Activated CD4-positive, alpha-beta T cell treated with anti-CD3 and anti-CD28 coated beads, Interleukin-2, amount 10 ng/mL, durations not matched to agents 7 days and 5 days (primary cell): Measurements from ENCODE around the gene GRID1. TPM values are rescaled to one million over a fixed set of nuclear protein-coding genes. Genes with fewer than 3 reads are reported as not detected.
"Not testable (repeated sequence)": the region's sequence is repeated elsewhere in the genome, so short reads cannot be mapped to it uniquely, and the experiment has no call there.

ENCODE experiments used
- CTCF ChIA-PET: fragments of 350-600 bp; sonication (Branson Sonifier 250); formaldehyde crosslinking; loops from one replicate; lab custom pipeline; 2021; ENCODE audit warnings: antibody characterized with exemption; lab: Charles Lee
- POLR2A ChIA-PET: fragments of 350-600 bp; sonication (Branson Sonifier 250); formaldehyde crosslinking; loops from one replicate; lab custom pipeline; 2021; ENCODE audit warnings: antibody characterized with exemption; lab: Charles Lee
- DNase-seq: peaks from one replicate; pipeline ENCODE4 v3.0.0-alpha.2; 2020
- H3K27ac Mint-ChIP-seq: one replicate; pipeline ENCODE4 v1.8.0; 2021; ENCODE audit warnings: mild to moderate bottlenecking, moderate library complexity, mixed read lengths
- H3K27me3 Mint-ChIP-seq: one replicate; pipeline ENCODE4 v1.8.0; 2021; ENCODE audit warnings: mixed read lengths
- H3K36me3 Mint-ChIP-seq: one replicate; pipeline ENCODE4 v1.8.0; 2021; ENCODE audit warnings: low read depth, mixed read lengths
- H3K4me1 Mint-ChIP-seq: one replicate; pipeline ENCODE4 v1.8.0; 2021; ENCODE audit warnings: mixed read lengths
- H3K4me3 Mint-ChIP-seq: one replicate; pipeline ENCODE4 v1.8.0; 2021; ENCODE audit warnings: mild to moderate bottlenecking, moderate library complexity, mixed read lengths
- H3K9me3 Mint-ChIP-seq: one replicate; pipeline ENCODE4 v1.8.0; 2021; ENCODE audit warnings: mixed read lengths
- total RNA-seq, 2 experiments: library from RNA; stranded (reverse); gene quantifications; one replicate each; pipeline ENCODE4 v1.2.3, GENCODE V29; 2021

Gene GRID1
- total RNA-seq, 2 experiments from 2014 or later = not detected

- H3K4me1 Mint-ChIP-seq = no peaks in the 10 kb centered on the region
- no peak for DNase-seq
- no peaks in the 10 kb centered on the region for H3K9me3 Mint-ChIP-seq
- no peaks in the 10 kb centered on the region for H3K36me3 Mint-ChIP-seq
- POLR2A ChIA-PET = no interaction called here
- H3K27ac Mint-ChIP-seq = no peak overlapping the region
- CTCF ChIA-PET = no interaction called here
- peaks cover 5% of the 10 kb centered on the region for H3K27me3 Mint-ChIP-seq
- no peak overlapping the region for H3K4me3 Mint-ChIP-seq
These were observed 504.9 kb downstream of the GRID1 start for GRCh38 chr10:85861513-85862197.

GRCh38 chr10:85859859-85860258 lies 506.7 kb downstream of the GRID1 start:
- CTCF ChIA-PET = no interaction called here
- Mint-ChIP-seq H3K27ac (no peak overlapping the region), H3K27me3 (peaks cover 3% of the 10 kb centered on the region), H3K4me3 (no peak overlapping the region), H3K36me3 (no peaks in the 10 kb centered on the region), H3K4me1 (no peaks in the 10 kb centered on the region), H3K9me3 (no peaks in the 10 kb centered on the region)
- POLR2A ChIA-PET = no interaction called here
- no peak for DNase-seq

DNA sequence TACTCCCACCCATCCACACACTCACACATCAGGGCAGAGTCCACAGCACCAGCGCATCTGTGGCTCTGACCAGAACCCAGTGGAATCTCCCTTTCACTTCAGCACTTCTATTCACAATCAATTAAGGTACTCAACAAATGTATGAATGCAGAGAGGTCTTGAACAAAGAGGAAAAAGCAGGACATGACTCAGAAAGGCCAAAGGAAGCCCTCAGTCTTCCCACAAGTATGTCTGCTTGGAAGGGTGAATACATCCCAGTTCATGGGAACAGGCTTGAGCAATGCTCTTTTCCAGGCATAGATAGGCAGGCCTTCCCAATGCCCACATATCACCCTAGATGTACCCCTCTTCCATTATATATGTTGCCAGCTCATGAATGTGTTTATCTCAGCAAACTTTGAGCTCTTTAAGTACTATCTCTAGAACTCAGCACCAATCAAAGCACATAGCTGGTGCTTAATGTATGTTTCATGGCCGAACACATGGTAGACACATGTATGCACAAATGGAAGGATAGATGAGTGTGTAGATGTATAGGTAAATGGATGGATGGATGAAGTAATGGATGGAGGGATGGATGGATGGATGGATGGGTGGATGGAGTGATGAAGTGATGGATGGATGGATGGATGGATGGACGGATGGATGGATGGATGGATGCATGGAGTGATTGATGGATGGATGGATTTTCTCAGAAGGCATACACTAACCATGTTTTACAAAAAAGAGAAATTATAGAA lies 507.6 kb downstream of the GRID1 start:
- no peaks in the 10 kb centered on the region for H3K9me3 Mint-ChIP-seq
- H3K27me3 Mint-ChIP-seq = peaks cover 2% of the 10 kb centered on the region
- POLR2A ChIA-PET = no interaction called here
- H3K27ac Mint-ChIP-seq = no peak overlapping the region
- CTCF ChIA-PET = no interaction called here
- DNase-seq = no peak
- no peak overlapping the region for H3K4me3 Mint-ChIP-seq
- H3K4me1 Mint-ChIP-seq = no peaks in the 10 kb centered on the region
- H3K36me3 Mint-ChIP-seq = no peaks in the 10 kb centered on the region

- no peaks in the 10 kb centered on the region for H3K4me1 Mint-ChIP-seq
- no peaks in the 10 kb centered on the region for H3K36me3 Mint-ChIP-seq
- no peak overlapping the region for H3K4me3 Mint-ChIP-seq
- DNase-seq = no peak
- no peak overlapping the region for H3K27ac Mint-ChIP-seq
- H3K9me3 Mint-ChIP-seq = no peaks in the 10 kb centered on the region
- POLR2A ChIA-PET = no interaction called here
- no peaks in the 10 kb centered on the region for H3K27me3 Mint-ChIP-seq
- CTCF ChIA-PET = no interaction called here
These were observed 508.8 kb downstream of the GRID1 start for GRCh38 chr10:85857791-85858190.

DNA sequence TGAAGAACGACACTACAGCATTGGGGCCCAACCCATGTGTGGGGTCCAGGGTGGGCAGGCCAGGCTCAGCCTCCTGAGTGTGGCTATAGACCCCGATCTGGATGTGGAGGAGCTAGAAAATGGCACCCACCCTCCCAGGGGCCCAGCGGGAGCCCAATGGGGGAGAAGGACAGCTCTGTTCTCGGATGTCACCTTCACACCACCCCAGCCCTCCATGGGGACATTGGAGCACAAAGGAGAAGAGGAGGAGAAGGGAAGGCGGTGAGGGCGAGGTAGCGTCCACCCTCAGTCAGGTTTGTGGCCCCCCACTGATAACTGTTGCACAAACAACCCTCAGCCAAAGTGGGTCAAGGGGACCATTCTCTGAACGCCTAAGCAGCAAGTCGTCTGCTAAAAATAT lies 509.3 kb downstream of the GRID1 start:
- Mint-ChIP-seq H3K9me3 (no peaks in the 10 kb centered on the region), H3K27ac (no peak overlapping the region), H3K4me3 (no peak overlapping the region), H3K4me1 (no peaks in the 10 kb centered on the region), H3K27me3 (no peaks in the 10 kb centered on the region), H3K36me3 (no peaks in the 10 kb centered on the region)
- DNase-seq = no peak
- CTCF ChIA-PET = no interaction called here
- POLR2A ChIA-PET = no interaction called here

- Mint-ChIP-seq H3K36me3 (no peaks in the 10 kb centered on the region), H3K27ac (no peak overlapping the region)
These were observed 514.7 kb downstream of the GRID1 start for GRCh38 chr10:85851934-85852333.

DNA sequence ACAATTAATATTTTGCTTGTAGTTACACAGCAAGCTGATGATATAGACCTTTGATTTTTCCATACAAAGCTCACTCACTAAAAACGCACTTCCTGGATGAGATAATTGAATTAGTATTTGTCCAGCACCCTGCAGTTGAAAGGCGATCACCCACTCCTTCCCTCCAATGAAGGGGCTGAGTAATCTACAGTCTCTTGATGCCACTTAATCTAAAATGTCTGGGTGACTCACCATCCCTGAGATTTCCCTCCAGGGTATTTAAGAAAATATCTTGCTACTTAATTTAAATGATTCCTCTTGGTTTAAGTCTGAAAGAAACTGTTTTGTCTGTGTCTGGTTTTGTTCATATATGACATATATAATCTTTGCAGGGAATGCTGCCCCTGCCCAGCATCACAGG lies 515.3 kb downstream of the GRID1 start:
- no peak for DNase-seq
- Mint-ChIP-seq H3K4me1 (no peaks in the 10 kb centered on the region), H3K4me3 (no peak overlapping the region), H3K9me3 (no peaks in the 10 kb centered on the region), H3K36me3 (no peaks in the 10 kb centered on the region), H3K27me3 (no peaks in the 10 kb centered on the region), H3K27ac (no peak overlapping the region)
- ChIA-PET CTCF (no interaction called here), POLR2A (no interaction called here)

More at GRCh38 chr10:85851934-85852333, 514.7 kb downstream of the GRID1 start:
- ChIA-PET CTCF (no interaction called here), POLR2A (no interaction called here)
- Mint-ChIP-seq H3K9me3 (no peaks in the 10 kb centered on the region), H3K4me1 (no peaks in the 10 kb centered on the region), H3K4me3 (no peak overlapping the region), H3K27me3 (no peaks in the 10 kb centered on the region)
- DNase-seq = no peak

GRCh38 chr10:85850736-85851135 lies 515.9 kb downstream of the GRID1 start:
- H3K9me3 Mint-ChIP-seq = no peaks in the 10 kb centered on the region
- no peak overlapping the region for H3K27ac Mint-ChIP-seq
- no peak for DNase-seq
- no peaks in the 10 kb centered on the region for H3K4me1 Mint-ChIP-seq
- ChIA-PET POLR2A (no interaction called here), CTCF (interaction anchor here (0.6 kb wide), 1 partner anchor 1770 kb away, joined by 4 read pairs; no protein-coding TSS in a partner anchor)
- no peak overlapping the region for H3K4me3 Mint-ChIP-seq
- no peaks in the 10 kb centered on the region for H3K27me3 Mint-ChIP-seq
- H3K36me3 Mint-ChIP-seq = no peaks in the 10 kb centered on the region

DNA sequence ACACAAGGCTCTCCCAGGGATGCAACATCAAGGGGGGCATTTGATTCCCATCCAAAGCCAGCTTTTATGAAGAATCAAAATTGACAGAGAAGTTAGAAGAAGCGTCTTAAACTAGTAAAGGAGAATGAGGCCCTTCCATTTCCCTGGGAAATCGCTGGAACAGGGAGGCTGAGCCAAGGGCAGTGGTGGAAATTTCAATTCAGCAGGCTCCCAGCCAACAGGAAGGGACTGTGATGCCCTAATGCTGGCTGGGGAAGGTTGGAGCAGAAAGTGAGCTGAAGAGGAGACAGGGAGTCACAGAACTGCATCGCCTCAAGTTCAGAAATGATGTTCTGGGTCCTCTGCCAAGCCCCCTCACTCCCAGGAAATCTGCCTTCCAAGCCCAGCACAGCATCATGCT lies 517.3 kb downstream of the GRID1 start:
- Mint-ChIP-seq H3K27ac (no peak overlapping the region), H3K4me1 (no peaks in the 10 kb centered on the region), H3K4me3 (no peak overlapping the region), H3K27me3 (no peaks in the 10 kb centered on the region), H3K36me3 (no peaks in the 10 kb centered on the region), H3K9me3 (no peaks in the 10 kb centered on the region)
- no peak for DNase-seq
- ChIA-PET POLR2A (no interaction called here), CTCF (no interaction called here)

- no peak overlapping the region for H3K27ac Mint-ChIP-seq
- no peaks in the 10 kb centered on the region for H3K36me3 Mint-ChIP-seq
- DNase-seq = no peak
- CTCF ChIA-PET = no interaction called here
- H3K4me3 Mint-ChIP-seq = no peak overlapping the region
- no peaks in the 10 kb centered on the region for H3K27me3 Mint-ChIP-seq
- H3K4me1 Mint-ChIP-seq = no peaks in the 10 kb centered on the region
- H3K9me3 Mint-ChIP-seq = no peaks in the 10 kb centered on the region
- POLR2A ChIA-PET = no interaction called here
These were observed 517.8 kb downstream of the GRID1 start for GRCh38 chr10:85848756-85849155.

DNA sequence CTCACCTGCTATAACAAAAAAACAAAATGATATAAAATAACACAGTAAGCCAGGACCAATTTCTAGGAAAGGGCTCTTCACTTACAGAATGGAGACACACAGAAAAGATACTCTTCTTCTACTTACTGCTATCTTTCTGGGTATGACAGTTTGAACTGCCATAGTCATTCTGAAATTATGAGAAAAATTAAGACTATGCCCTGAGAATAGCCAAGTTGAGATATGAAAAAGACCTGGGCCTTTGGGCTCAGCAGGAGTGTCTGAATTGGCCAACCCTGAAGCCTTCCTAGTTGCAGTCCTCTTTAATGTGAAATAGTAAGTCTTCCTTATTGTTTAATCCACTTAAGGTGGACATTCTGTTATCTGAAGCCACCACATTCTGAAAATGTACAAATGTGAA lies 519.5 kb downstream of the GRID1 start:
- no peaks in the 10 kb centered on the region for H3K27me3 Mint-ChIP-seq

DNA sequence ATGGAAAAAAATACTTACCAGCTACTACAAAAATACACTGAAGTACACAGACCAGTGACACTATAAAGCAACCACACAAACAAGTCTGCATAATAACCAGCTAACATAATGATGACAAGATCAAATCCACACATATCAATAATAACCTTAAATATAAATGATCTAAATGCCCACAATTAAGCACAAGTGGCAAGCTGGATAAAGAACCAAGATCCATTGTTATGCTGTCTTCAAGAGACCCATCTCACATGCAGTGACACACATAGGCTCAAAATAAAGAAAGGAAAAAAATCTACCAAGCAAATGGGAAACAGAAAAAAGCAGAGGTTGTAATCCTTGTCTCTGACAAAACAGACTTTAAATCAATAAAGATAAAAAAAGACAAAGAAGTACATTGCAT lies 527.9 kb downstream of the GRID1 start:
- H3K4me3 Mint-ChIP-seq, H3K27me3 Mint-ChIP-seq, H3K36me3 Mint-ChIP-seq, DNase-seq, POLR2A ChIA-PET, H3K4me1 Mint-ChIP-seq, H3K27ac Mint-ChIP-seq, CTCF ChIA-PET: not testable (repeated sequence)
- H3K9me3 Mint-ChIP-seq = peaks cover 20% of the 10 kb centered on the region

More for the DNA sequence above, 519.5 kb downstream of the GRID1 start:
- Mint-ChIP-seq H3K27ac (no peak overlapping the region), H3K4me1 (no peaks in the 10 kb centered on the region), H3K36me3 (no peaks in the 10 kb centered on the region), H3K4me3 (no peak overlapping the region), H3K9me3 (no peaks in the 10 kb centered on the region)
- ChIA-PET POLR2A (no interaction called here), CTCF (no interaction called here)
- DNase-seq = no peak

- Mint-ChIP-seq H3K4me3 (no peak overlapping the region), H3K9me3 (peaks cover 9% of the 10 kb centered on the region), H3K27me3 (peaks cover 4% of the 10 kb centered on the region), H3K36me3 (no peaks in the 10 kb centered on the region), H3K27ac (no peak overlapping the region), H3K4me1 (no peaks in the 10 kb centered on the region)
- POLR2A ChIA-PET = no interaction called here
- CTCF ChIA-PET = no interaction called here
- DNase-seq = no peak
These were observed 533.6 kb downstream of the GRID1 start for GRCh38 chr10:85832988-85833387.
